H1 (cell line): Measurements from ENCODE around the gene HRNR. TPM values are rescaled to one million over a fixed set of nuclear protein-coding genes. Genes with fewer than 3 reads are reported as not detected.

Experiments
- CTCF ChIA-PET: fragments of 300-600 bp; sonication (Branson Sonifier 250); formaldehyde crosslinking; loops from one replicate; lab custom pipeline; 2021; ENCODE audit not compliant: partially characterized antibody; lab: Charles Lee
- POLR2A ChIA-PET: fragments of 300-600 bp; sonication (Branson Sonifier 250); formaldehyde crosslinking; loops from one replicate; lab custom pipeline; 2021; ENCODE audit warnings: inconsistent platforms; ENCODE audit not compliant: partially characterized antibody; lab: Charles Lee
- DNase-seq, 2 experiments: peaks; one replicate each; pipeline versions ENCODE4 v3.0.0 to v3.0.0-alpha.2; 2010 to 2022; ENCODE audit warnings: low spot score in 2 of 2, low read depth in 1 of 2, mixed read lengths in 1 of 2
- FAIRE-seq: peaks from 2 replicates; lab custom pipeline; 2011; peaks lifted over from hg19 to GRCh38; lab: Jason Lieb, UNC
- H2AFZ ChIP-seq: 2 replicates; pipeline ENCODE4 v1.8.1; 2012; ENCODE audit warnings: low read length, inconsistent platforms
- H2AK5ac ChIP-seq: 2 replicates; pipeline ENCODE4 v1.6.1; 2013; ENCODE audit warnings: low read depth, low read length
- H2BK120ac ChIP-seq: replicated peaks from 2 replicates; pipeline ENCODE3; 2013; ENCODE audit warnings: low read depth, low read length, inconsistent platforms
- H2BK12ac ChIP-seq: 2 replicates; pipeline ENCODE4 v1.6.1; 2013; ENCODE audit warnings: low read depth, low read length
- H2BK15ac ChIP-seq: 2 replicates; pipeline ENCODE4 v1.6.1; 2013; ENCODE audit warnings: low read length
- H2BK20ac ChIP-seq: 2 replicates; pipeline ENCODE4 v1.6.1; 2013; ENCODE audit warnings: low read length
- H2BK5ac ChIP-seq: 2 replicates; pipeline ENCODE4 v1.6.1; 2013; ENCODE audit warnings: low read depth, low read length
- H3K14ac ChIP-seq: 2 replicates; pipeline ENCODE4 v1.6.1; 2013; ENCODE audit warnings: inconsistent platforms; ENCODE audit not compliant: insufficient read length
- H3K18ac ChIP-seq: 2 replicates; pipeline ENCODE4 v1.6.1; 2013; ENCODE audit warnings: low read length; ENCODE audit errors: extremely low read depth
- H3K23ac ChIP-seq: 2 replicates; pipeline ENCODE4 v1.6.1; 2013; ENCODE audit warnings: inconsistent platforms; ENCODE audit not compliant: insufficient read length
- H3K23me2 ChIP-seq: 2 replicates; pipeline ENCODE4 v1.6.1; 2013; ENCODE audit warnings: low read depth, low read length
- H3K27ac ChIP-seq: 2 replicates; pipeline ENCODE4 v1.6.1; 2011; ENCODE audit warnings: low read depth, low read length, inconsistent platforms
- H3K27me3 ChIP-seq, 4 experiments: replicated peaks in 1 of 4; 1 replicate in 1 of 4; 2 replicates in 3 of 4; pipeline versions ENCODE4 v1.6.1 to v1.8.1; 2011 to 2013; ENCODE audit warnings: low read length in 3 of 4, mild to moderate bottlenecking in 3 of 4, inconsistent platforms in 2 of 4, mixed read lengths in 2 of 4, moderate library complexity in 1 of 4; ENCODE audit not compliant: control insufficient read depth in 3 of 4, insufficient read depth in 3 of 4; ENCODE audit errors: extremely low read depth in 1 of 4
- H3K36me3 ChIP-seq, 4 experiments: 2 replicates each; pipeline versions ENCODE4 v1.6.1 to v1.8.1; 2011 to 2013; ENCODE audit warnings: mild to moderate bottlenecking in 4 of 4, low read length in 3 of 4, moderate library complexity in 2 of 4, control low read depth in 1 of 4, inconsistent platforms in 1 of 4; ENCODE audit not compliant: insufficient read depth in 4 of 4, control insufficient read depth in 2 of 4
- H3K4ac ChIP-seq: replicated peaks from 2 replicates; pipeline ENCODE3; 2013; ENCODE audit warnings: low read length, low read depth, mixed read lengths, inconsistent platforms; ENCODE audit not compliant: insufficient read length
- H3K4me1 ChIP-seq, 4 experiments: replicated peaks in 1 of 4; 1 replicate in 1 of 4; 2 replicates in 3 of 4; pipeline versions ENCODE4 v1.6.1 to v1.8.1; 2011 to 2013; ENCODE audit warnings: low read length in 3 of 4, inconsistent platforms in 2 of 4, mixed read lengths in 1 of 4; ENCODE audit not compliant: insufficient read depth in 4 of 4, control insufficient read depth in 3 of 4
- H3K4me2 ChIP-seq, 2 experiments: 2 replicates each; pipeline versions ENCODE4 v1.6.1 to v1.8.1; 2011 to 2013; ENCODE audit warnings: low read depth in 2 of 2, low read length in 2 of 2, control low read depth in 1 of 2, inconsistent platforms in 1 of 2, mild to moderate bottlenecking in 1 of 2; ENCODE audit not compliant: insufficient read depth in 1 of 2
- H3K4me3 ChIP-seq, 4 experiments: fragments of 200-600, 300-600 bp in 1 of 4; sonication (generic), shearing (Covaris generic), sonication (Bioruptor Twin) in 1 of 4; 2 replicates each; pipeline versions ENCODE4 v1.5.1 to v1.8.1; 2011 to 2016; ENCODE audit warnings: low read length in 4 of 4, low read depth in 3 of 4, control low read depth in 2 of 4, inconsistent platforms in 2 of 4, mild to moderate bottlenecking in 2 of 4, mixed read lengths in 1 of 4, moderate library complexity in 1 of 4; ENCODE audit not compliant: insufficient read depth in 2 of 4; ENCODE audit errors: extremely low read depth in 1 of 4
- H3K56ac ChIP-seq: replicated peaks from 2 replicates; pipeline ENCODE3; 2013; ENCODE audit warnings: low read depth, mild to moderate bottlenecking, mixed read lengths, low read length, inconsistent platforms; ENCODE audit not compliant: insufficient read length
- H3K79me1 ChIP-seq: 2 replicates; pipeline ENCODE4 v1.6.1; 2013; ENCODE audit warnings: low read depth, low read length, control low read depth
- H3K79me2 ChIP-seq, 2 experiments: 2 replicates each; pipeline versions ENCODE4 v1.6.1 to v1.8.1; 2012 to 2013; ENCODE audit warnings: low read length in 2 of 2, mild to moderate bottlenecking in 2 of 2, inconsistent platforms in 1 of 2; ENCODE audit not compliant: insufficient read depth in 2 of 2, control insufficient read depth in 1 of 2
- H3K9ac ChIP-seq, 4 experiments: replicated peaks in 1 of 4; 1 replicate in 1 of 4; 2 replicates in 3 of 4; pipeline versions ENCODE4 v1.6.1 to v1.8.1; 2011 to 2013; ENCODE audit warnings: low read depth in 3 of 4, low read length in 3 of 4, control low read depth in 2 of 4, mild to moderate bottlenecking in 2 of 4, moderate library complexity in 2 of 4, inconsistent platforms in 1 of 4; ENCODE audit errors: extremely low read depth in 1 of 4
- H3K9me3 ChIP-seq, 2 experiments: 2 replicates each; pipeline versions ENCODE4 v1.6.1 to v1.8.1; 2012 to 2013; ENCODE audit warnings: mild to moderate bottlenecking in 2 of 2, moderate library complexity in 2 of 2, control low read depth in 1 of 2, inconsistent platforms in 1 of 2, low read depth in 1 of 2, low read length in 1 of 2, mixed read lengths in 1 of 2; ENCODE audit not compliant: insufficient read depth in 2 of 2
- H4K20me1 ChIP-seq, 2 experiments: replicated peaks in 1 of 2; 2 replicates each; pipeline versions ENCODE3 to v1.8.1; 2011 to 2013; ENCODE audit warnings: inconsistent platforms in 2 of 2, low read length in 2 of 2, mild to moderate bottlenecking in 1 of 2; ENCODE audit not compliant: insufficient read depth in 2 of 2, control insufficient read depth in 1 of 2
- H4K5ac ChIP-seq: 2 replicates; pipeline ENCODE4 v1.6.1; 2013; ENCODE audit warnings: low read length, low read depth, mixed read lengths, inconsistent platforms; ENCODE audit not compliant: insufficient read length
- H4K8ac ChIP-seq: 2 replicates; pipeline ENCODE4 v1.8.0; 2013; ENCODE audit warnings: mild to moderate bottlenecking, moderate library complexity, low read length, inconsistent platforms; ENCODE audit not compliant: insufficient read depth; ENCODE audit errors: extremely low read depth
- H4K91ac ChIP-seq: replicated peaks from 2 replicates; pipeline ENCODE3; 2013; ENCODE audit warnings: low read length, mixed read lengths, inconsistent platforms; ENCODE audit not compliant: insufficient read length
- CBX5 ChIP-seq: fragments of 300-800, 300-1000 bp; sonication (generic); IDR thresholded peaks from 2 replicates; pipeline ENCODE4 v1.7.1; 2016; ENCODE audit warnings: antibody characterized with exemption, low read length, low read depth
- CBX8 ChIP-seq: fragments of 300-800, 300-1000 bp; sonication (generic); IDR thresholded peaks from 2 replicates; pipeline ENCODE4 v1.7.1; 2016; ENCODE audit warnings: low read depth, low read length, borderline replicate concordance
- CEBPB ChIP-seq: IDR thresholded peaks from 2 replicates; pipeline ENCODE4 v1.6.1; 2012; ENCODE audit warnings: low read depth, low read length
- CREB1 ChIP-seq: IDR thresholded peaks from 2 replicates; pipeline ENCODE4 v1.6.1; 2012; ENCODE audit warnings: inconsistent platforms
- CTBP2 ChIP-seq: IDR thresholded peaks from 2 replicates; pipeline ENCODE4 v1.7.0; 2011; ENCODE audit warnings: borderline replicate concordance, mild to moderate bottlenecking, moderate library complexity, mixed read lengths, low read length; ENCODE audit not compliant: insufficient read depth, insufficient read length
- CTCF ChIP-seq, 3 experiments: IDR thresholded peaks; 1 replicate in 2 of 3; 2 replicates in 1 of 3; pipeline versions ENCODE4 v1.5.1 to v1.6.1; 2011; ENCODE audit warnings: low read length in 3 of 3, mild to moderate bottlenecking in 3 of 3, inconsistent platforms in 2 of 3, low read depth in 1 of 3, moderate library complexity in 1 of 3; ENCODE audit not compliant: insufficient read depth in 1 of 3; ENCODE audit errors: control extremely low read depth in 1 of 3
- EGR1 ChIP-seq: IDR thresholded peaks from 2 replicates; pipeline ENCODE4 v1.6.1; 2011; ENCODE audit warnings: low read depth, low read length, borderline replicate concordance
- MAX ChIP-seq: IDR thresholded peaks from 2 replicates; pipeline ENCODE4 v1.6.1; 2012; ENCODE audit warnings: inconsistent platforms
- SIRT6 ChIP-seq: IDR thresholded peaks from one replicate; pipeline ENCODE4 v1.7.1; 2012; ENCODE audit warnings: low read length, inconsistent platforms
- SP2 ChIP-seq: IDR thresholded peaks from 2 replicates; pipeline ENCODE4 v1.6.1; 2012; ENCODE audit warnings: mild to moderate bottlenecking, low read length, inconsistent platforms
- TEAD4 ChIP-seq: IDR thresholded peaks from 2 replicates; pipeline ENCODE4 v1.6.1; 2012; ENCODE audit warnings: low read depth, low read length, inconsistent platforms, mixed read lengths
- WGBS, 2 experiments: shearing (Covaris generic) in 1 of 2; methylation state at CpG; one replicate each; pipeline versions ENCODE4 v1.1.6 to v1.1.7; 2013 to 2015; ENCODE audit warnings: low lambda C conversion rate in 2 of 2, mixed read lengths in 2 of 2, inconsistent platforms in 1 of 2, low coverage in 1 of 2, missing lambda C conversion rate in 1 of 2; ENCODE audit not compliant: insufficient replicate concordance in 2 of 2, insufficient coverage in 1 of 2, insufficient read length in 1 of 2; ENCODE audit errors: extremely low coverage in 1 of 2, missing lambda C conversion rate in 1 of 2; 5-methylcytosine and 5-hydroxymethylcytosine counted together
- polyA plus RNA-seq, 7 experiments: library from polyadenylated mRNA; depleted of rRNA in 3 of 7; stranded (reverse) in 5 of 7; unstranded in 2 of 7; fragments of >200 nt in 5 of 7; fragments of 200-250 nt in 2 of 7; gene quantifications; 1 replicate in 5 of 7; 2 replicates in 1 of 7; 4 replicates in 1 of 7; pipeline versions ENCODE4 v1.2.1 to v1.2.3, GENCODE V29; 2011 to 2013; ENCODE audit warnings: missing spikeins in 2 of 7, mixed read lengths in 2 of 7
- total RNA-seq: library from RNA; stranded (reverse); fragmentation: NEBNext Ultra II Directional; extraction: Animal tissue kit (Norgen Biotek cat#: 25700); gene quantifications from 2 replicates; pipeline ENCODE4 v1.2.1, GENCODE V29; 2021

Gene HRNR
- total and polyA plus RNA-seq, 2 of the 8 experiments (the other 6 are each of a cell fraction or from before 2014, with no cell fraction given), result not detected

GRCh38 chr1:152182944-152183361 lies 41.0 kb downstream of the HRNR start:
- Histone ChIP-seq H4K20me1 (no peaks in the 10 kb centered on the region), H4K5ac (no peak overlapping the region), H4K8ac (no peak overlapping the region), H3K4ac (no peak overlapping the region), H2AFZ (no peak overlapping the region), H4K91ac (no peak overlapping the region), H2BK15ac (no peak overlapping the region), H3K4me1 (no peaks in the 10 kb centered on the region), H3K9ac (no peak overlapping the region), H3K4me2 (no peak overlapping the region), H3K18ac (no peak overlapping the region), H3K14ac (no peak overlapping the region), H2BK20ac (no peak overlapping the region), H2AK5ac (no peak overlapping the region), H3K79me2 (no peaks in the 10 kb centered on the region), H2BK120ac (no peak overlapping the region), H3K56ac (no peak overlapping the region), H3K23ac (no peak overlapping the region), H2BK12ac (no peak overlapping the region), H3K27me3 (0 out of 7 replicates have a peak, but pooled peaks cover 0 to 2% (median 0%) of the 10 kb centered on the region in 4 experiments), H2BK5ac (no peak overlapping the region), H3K79me1 (no peaks in the 10 kb centered on the region), H3K36me3 (no peaks in the 10 kb centered on the region), H3K23me2 (no peaks in the 10 kb centered on the region), H3K4me3 (no peak overlapping the region), H3K27ac (no peak overlapping the region), H3K9me3 (peaks cover 18 to 42% of the 10 kb centered on the region in 2 experiments; a peak in 3 of 4 replicates)
- FAIRE-seq, result no peak
- ChIA-PET POLR2A (interaction anchor here (0.6 kb wide), 1 partner anchor 72 kb away, joined by 3 read pairs; no protein-coding TSS in a partner anchor), CTCF (interaction anchor here (1.2 to 1.7 kb wide), 2 partner anchors 130 kb away, joined by 3 to 9 read pairs; no protein-coding TSS in a partner anchor)
- DNase-seq, result no peak
- WGBS, 2 experiments, result 74% methylated on average over 2 of the region's 2 CpGs; no CpG with 5 or more reads in 1 of the 2 experiments
- TF ChIP-seq EGR1, result no peak
- no peak for TF ChIP-seq CTCF (IDR thresholded peaks at IDR 0.05; ENCODE audit: control extremely low read depth in 1 of 3, insufficient read depth in 1 of 3, low read depth in 1 of 3, low read length in 3 of 3)
- no peak for TF ChIP-seq TEAD4
- TF ChIP-seq SP2, result no peak
- no peak for TF ChIP-seq CBX8
- no peak for TF ChIP-seq CEBPB
- no peak for TF ChIP-seq CTBP2
- TF ChIP-seq MAX, result no peak
- TF ChIP-seq CREB1, result no peak
- TF ChIP-seq SIRT6, result no peak
- no peak for TF ChIP-seq CBX5
